GM12874 (cell line): Measurements from ENCODE around the gene TFF2.

Source experiments
- CTCF ChIP-seq: IDR thresholded peaks from 2 replicates; pipeline ENCODE4 v1.5.1; 2011; ENCODE audit warnings: low read depth, mild to moderate bottlenecking, control low read depth, low read length, moderate library complexity; ENCODE audit not compliant: insufficient read depth

Gene TFF2

DNA sequence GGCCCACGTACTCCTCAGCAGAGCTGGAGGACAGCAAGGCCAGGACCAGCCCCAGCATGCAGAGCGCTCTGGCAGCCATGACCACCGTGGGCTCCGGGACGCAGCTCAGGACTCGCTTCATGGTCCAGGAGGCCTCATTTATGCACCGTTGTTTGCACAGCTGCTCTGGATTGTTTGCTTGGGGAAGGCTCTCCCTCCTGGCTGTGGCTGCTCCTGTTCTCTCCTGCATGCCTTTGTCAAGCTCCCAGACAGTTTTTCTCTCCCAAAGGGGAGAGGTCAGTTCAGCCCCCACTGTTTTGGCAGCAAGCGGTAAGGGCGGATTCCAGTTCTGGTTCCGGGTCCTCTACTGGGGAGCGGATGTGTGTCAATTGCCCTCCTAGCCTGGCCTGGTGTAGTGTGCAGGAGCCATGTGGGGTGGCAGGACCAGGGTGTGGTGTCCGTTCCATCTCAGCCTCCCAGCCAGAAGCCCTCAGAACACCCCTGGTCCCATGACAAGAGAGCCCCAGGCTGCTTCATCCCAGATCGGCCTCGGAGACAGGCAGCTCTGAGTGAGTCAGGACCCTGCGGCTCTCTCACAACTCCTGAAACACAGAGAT is 35.4 kb downstream of the TFF2 start, which contains the start of gene TFF3:
Gene TFF3 (minus strand): TSS at position 114 of the 596 bp plus-strand sequence. CDS start 35 bp downstream, at position 79.
- TF ChIP-seq CTCF, result no peak

GRCh38 chr21:42314616-42315295 is 36.0 kb downstream of the TFF2 start:
- no peak for TF ChIP-seq CTCF

- no peak for TF ChIP-seq CTCF
These were observed 37.3 kb downstream of the TFF2 start for GRCh38 chr21:42313501-42313969.

GRCh38 chr21:42312626-42313104 is 38.1 kb downstream of the TFF2 start:
- TF ChIP-seq CTCF, result no peak

DNA sequence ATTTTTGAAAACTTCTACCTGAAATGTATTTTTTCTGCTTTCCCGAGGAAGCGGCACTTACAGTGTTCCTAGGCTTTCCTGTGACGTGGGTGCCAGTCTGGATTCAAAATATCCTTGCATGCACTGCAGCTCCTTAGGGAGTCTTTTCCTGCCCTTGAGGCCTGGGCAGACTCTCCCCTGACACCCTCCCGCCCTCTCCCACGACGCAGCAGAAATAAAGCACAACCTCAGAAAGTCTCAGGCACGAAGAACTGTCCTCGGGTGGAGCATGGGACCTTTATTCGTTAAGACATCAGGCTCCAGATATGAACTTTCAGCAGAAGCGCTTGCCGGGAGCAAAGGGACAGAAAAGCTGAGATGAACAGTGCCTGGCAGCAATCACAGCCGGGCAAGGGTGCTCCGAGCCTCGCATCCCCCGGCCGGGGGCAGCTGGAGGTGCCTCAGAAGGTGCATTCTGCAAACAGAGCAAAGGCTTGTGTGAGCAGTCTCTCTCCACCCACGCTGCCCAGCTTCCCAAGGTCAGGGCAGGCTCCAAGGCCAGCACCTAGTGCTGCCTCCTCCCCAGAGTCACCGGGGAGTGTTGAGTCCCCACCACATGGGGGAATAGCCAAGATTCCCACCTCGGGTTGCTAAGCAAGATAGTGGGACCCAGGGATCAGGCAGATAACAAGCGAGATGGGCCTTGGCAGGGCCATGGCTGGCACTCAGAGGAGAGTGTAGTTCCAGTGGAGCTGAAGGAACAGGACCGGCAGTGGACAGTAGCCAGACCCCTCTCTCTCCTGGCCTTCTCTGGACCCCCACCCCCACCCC is 38.8 kb downstream of the TFF2 start:
- TF ChIP-seq CTCF, result no peak

- no peak for TF ChIP-seq CTCF
These were observed 39.6 kb downstream of the TFF2 start for GRCh38 chr21:42311160-42311559.

GRCh38 chr21:42310411-42311001 is 40.3 kb downstream of the TFF2 start:
- TF ChIP-seq CTCF, result no peak
